Hepatocyte (in vitro differentiated cells): ENCODE results near the gene GLRX.

Experiments used
- CTCF ChIP-seq: fragments of 200-600 bp; sonication (generic); IDR thresholded peaks from 2 replicates; pipeline ENCODE4 v1.5.1; 2016; ENCODE audit warnings: antibody characterized with exemption, mild to moderate bottlenecking; ENCODE audit not compliant: poor library complexity
- EZH2 ChIP-seq: fragments of 200-600 bp; sonication (generic); IDR thresholded peaks from 2 replicates; pipeline ENCODE4 v1.6.1; 2016; ENCODE audit warnings: antibody characterized with exemption, mild to moderate bottlenecking, borderline replicate concordance

GRCh38 chr5:95770830-95771708, 51.5 kb downstream of the GLRX start:
- TF ChIP-seq CTCF: no peak
- no peak for TF ChIP-seq EZH2
